A172 (cell line): Measurements from ENCODE around the gene SUPT7L. TPM values are rescaled to one million over a fixed set of nuclear protein-coding genes. Genes with fewer than 3 reads are reported as not detected.
"Not testable (repeated sequence)": the region's sequence is repeated elsewhere in the genome, so short reads cannot be mapped to it uniquely, and the experiment has no call there.

Experiments
- DNase-seq: peaks from one replicate; pipeline ENCODE4 v3.0.0-alpha.2; 2015; ENCODE audit warnings: low spot score
- total RNA-seq: library from RNA; depleted of rRNA; stranded (reverse); fragments of >200 nt; shearing (Covaris generic); gene quantifications from 2 replicates; pipeline ENCODE4 v1.2.3, GENCODE V29; 2014

Gene SUPT7L
- total RNA-seq, 1 experiment from 2014 or later: 29.4 TPM

- no peak for DNase-seq
These were observed 22.2 kb upstream of the SUPT7L start for GRCh38 chr2:27685577-27685976.

- DNase-seq: not testable (repeated sequence)
These were observed 21.6 kb upstream of the SUPT7L start for GRCh38 chr2:27685006-27685405.

DNA sequence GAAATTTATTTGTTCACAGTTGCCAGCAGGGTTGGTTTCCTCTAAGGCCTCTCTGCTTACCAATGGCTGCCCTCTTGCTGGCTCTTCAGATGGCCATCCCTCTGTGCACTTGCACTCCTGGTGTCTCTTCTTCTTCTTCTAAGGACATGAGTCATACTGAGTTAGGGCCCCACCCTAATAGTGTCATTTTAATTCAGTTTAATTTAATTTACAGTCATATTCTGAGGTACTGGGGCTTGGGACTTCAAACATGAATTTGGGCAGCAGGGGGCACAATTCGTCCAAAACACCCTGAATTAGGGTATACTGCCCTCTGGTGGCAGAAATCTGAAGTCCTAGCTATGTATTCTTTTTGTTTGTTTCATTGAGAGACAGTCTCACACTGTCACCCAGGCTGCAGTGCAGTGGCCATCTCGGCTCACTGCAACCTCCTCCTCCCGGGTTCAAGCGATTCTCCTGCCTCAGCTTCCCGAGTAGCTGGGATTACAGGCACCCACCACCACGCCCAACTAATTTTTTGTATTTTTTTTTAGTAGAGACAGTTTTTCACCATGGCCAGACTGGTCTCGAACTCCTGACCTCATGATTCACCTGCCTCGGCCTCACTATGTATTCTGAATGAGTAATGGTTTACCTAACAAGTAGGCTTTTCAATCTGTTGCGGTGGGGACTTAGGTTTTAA, 20.1 kb upstream of the SUPT7L start:
- peak; percentile 95 for DNase-seq

GRCh38 chr2:27682334-27682771, 18.9 kb upstream of the SUPT7L start:
- peak; percentile 93 for DNase-seq

GRCh38 chr2:27681841-27682240, 18.4 kb upstream of the SUPT7L start:
- DNase-seq: peak; percentile 48

- DNase-seq: no peak
These were observed 17.2 kb upstream of the SUPT7L start for GRCh38 chr2:27680571-27680970.

- DNase-seq: no peak
These were observed 9.5 kb upstream of the SUPT7L start for GRCh38 chr2:27672723-27673486.

DNA sequence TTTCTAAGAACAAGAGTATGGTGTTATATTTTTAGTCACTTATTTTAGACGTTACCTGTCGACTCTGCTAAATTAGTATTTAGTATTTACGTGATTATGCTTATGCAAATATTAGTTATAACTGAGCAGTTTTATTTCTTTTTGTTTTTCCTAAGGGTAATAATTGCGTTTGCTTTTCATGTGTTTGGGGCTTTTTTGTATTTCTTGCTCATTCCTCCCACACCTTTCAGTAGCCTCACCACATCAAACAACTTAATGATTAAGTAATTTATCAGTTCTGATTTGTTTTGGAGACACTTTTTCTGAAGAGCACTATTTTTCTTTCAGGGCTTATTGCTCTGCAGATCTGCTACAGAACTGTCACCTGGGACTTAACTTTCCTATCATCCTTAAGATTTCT, 7.8 kb upstream of the SUPT7L start:
- no peak for DNase-seq

DNA sequence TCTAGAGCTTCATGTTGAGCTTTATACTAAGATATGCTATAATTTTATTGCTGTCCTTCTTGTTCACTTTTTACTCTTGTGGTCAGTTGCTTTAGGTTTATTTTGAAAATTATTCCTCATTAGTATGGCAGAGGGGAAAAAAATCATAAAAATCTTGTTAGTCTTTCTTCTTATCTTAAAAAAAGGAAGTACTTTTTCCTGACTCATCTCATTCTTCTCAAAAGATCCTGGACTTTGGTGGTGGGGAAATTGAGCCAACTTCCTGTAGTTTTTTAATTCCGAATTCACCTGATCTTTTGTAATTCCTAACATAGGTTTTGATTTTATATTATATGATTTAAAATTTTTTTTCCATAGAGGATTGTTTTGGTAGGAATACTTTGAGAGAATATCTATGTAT, 4.0 kb upstream of the SUPT7L start:
- peak; percentile 21 for DNase-seq

DNA sequence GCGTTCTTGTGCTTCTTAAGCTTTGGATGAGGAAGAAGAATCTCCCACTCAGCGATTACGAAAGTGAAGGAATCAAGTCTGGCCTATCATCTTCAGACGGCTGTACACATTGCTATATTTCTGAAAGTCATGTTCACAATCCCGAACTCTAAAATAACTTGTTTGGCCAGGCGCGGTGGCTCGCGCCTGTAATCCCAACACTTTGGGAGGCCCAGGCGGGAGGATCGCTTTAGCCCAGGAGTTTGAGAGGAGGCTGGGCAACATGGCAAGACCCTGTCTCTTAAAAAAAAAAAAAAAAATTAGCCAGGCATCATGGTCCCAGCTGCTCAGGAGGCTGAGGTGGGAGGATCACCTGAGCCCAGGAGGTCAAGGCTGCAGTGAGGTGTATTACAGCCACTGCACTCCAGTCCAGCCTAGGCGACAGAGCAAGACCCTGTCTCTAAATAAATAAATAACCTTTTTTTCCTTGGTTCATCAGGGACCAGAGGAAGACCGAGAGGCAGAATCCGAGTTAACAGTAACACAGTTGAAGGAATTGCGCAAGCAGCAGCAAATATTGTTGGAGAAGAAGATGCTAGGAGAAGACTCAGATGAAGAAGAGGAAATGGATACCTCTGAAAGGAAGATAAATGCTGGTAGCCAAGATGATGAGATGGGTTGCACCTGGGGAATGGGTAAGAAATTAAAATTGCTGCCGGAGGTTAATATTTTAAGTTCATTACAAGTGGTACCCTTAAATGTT, 1.4 kb upstream of the SUPT7L start:
- no peak for DNase-seq

GRCh38 chr2:27664154-27664574, 750 bp upstream of the SUPT7L start:
- no peak for DNase-seq

- DNase-seq: no peak
These were observed 2.0 kb downstream of the SUPT7L start for GRCh38 chr2:27661371-27661770.

DNA sequence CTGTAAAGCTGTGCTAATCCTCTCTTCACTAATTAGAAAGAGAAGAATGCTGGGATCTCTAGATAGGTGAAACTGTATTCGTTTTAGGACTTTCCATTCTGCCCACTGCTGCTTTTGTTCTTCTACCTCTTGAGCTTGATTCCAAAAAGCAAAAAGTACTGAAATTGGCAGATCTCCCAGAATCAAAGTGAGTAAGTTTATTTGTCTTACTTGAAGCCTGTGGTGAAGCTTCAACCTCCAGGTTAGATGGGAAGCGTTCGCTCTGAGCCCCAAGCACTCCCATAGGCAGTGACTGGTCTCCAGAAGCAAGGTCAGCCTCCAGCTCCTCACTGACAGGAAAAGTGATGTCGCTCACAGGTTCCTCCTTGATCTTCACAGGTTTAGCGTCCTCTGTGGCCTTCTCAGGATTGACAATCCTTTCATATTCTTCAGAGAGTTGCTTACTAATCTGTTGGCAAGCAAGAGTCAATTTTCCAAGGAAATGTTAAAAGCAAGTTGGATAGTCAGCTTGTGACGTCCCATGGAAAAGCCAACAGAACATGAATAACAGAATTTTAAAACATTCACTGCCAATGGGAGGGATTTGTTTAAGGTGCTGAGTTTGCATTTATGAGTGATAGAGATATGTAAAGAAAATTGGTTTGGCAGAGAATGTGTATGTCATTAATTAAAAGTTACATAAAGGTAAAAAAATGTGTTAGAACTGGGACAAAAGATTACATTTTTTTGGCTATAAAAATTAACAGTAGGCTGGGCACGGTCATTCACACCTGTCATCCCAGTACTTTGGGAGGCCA, 8.1 kb downstream of the SUPT7L start:
- peak; percentile 87 for DNase-seq

GRCh38 chr2:27653397-27653796, 10.0 kb downstream of the SUPT7L start:
- peak; percentile 23 for DNase-seq

DNA sequence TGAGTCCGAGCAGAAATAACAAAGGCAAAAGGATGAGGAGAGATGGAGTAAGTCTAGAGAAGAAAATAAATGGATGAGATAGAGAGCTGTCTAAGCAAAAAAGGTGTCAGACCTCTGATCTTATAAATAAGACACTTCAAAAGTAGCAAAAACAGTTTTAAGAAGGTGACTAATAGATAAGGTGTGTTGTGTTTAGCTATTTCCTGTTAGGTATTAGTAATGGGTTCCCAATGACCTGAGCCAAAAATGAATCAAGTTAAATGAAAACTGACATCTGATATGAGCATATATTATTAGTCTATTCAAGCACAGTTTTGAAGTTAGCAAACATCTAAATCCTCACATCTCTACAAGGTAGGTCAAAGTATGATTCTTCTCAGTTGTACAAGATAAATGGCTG, 10.6 kb downstream of the SUPT7L start:
- DNase-seq: no peak

DNA sequence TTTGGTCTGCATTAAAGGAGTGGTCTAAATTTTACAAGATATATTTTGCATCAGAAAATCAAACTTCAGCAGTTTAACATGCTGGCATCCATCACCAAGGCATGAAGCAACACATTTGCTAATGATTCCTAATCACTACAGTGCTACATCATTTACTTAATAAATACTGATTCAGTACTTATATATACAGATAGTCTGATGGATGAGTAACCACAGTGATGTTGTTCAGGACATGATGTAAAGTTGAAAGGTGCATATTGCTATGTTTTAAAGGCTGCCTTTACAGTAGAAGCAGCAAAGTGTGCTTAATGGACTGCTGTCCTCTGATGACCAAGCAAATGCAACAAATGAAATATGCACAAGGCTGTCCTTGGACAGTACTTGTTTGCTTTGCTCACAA, 11.1 kb downstream of the SUPT7L start:
- DNase-seq: no peak

- DNase-seq: no peak
These were observed 12.4 kb downstream of the SUPT7L start for GRCh38 chr2:27651056-27651455.

DNA sequence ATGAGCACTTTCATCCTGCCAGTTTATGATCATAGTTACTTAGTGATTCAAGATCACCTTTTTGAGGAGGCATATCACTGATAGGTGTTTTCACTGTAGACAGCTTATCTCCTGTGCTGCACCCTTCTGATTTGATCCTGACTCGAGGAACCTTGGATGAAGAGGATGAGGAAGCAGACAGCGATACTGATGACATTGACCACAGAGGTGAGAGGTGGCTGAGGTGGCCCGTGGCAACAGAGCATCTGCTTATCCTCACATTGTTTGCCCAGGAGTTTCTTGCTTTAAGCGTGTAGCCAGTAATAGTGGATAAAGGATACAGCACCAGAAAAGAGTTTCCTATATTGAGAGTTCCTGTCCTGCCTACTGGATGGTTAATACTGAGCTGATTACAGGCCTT, 15.7 kb downstream of the SUPT7L start:
- no peak for DNase-seq

DNA sequence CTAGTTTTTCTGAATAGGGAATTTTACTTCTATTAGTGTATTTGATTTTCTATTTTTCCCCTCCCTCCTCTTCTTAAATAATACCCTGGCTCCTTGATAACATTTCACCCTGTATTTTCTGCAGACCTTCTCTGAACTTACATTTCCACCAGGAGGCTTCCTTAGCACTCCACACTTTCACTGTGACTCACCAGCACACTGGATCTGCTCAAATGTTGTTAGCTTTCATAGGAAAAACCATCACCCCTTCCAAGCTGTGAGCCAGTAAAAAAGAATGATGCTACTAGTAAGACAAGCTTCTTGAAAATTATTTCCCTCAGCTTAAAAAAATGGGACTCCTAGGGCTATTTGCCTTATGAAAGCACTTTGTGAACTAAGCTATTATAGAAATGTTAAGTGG, 16.1 kb downstream of the SUPT7L start:
- no peak for DNase-seq

DNA sequence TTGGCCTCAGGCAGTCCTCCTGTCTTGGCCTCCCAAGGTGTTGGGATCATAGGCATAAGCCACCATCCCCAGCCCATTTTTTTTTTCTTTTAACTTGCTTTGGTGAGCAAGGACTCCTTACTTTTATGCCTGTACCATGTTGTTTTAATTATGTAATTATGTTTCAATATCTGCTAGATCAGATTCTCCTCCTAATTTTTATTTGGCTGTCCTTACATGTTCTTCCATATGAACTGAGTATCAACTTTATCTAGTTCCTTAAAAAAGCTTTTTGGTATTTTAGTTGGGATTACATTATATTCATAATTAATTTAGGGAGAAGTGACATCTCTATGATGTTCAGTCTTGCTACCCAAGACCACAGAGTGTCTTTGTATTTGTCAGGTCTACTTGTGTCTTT, 18.2 kb downstream of the SUPT7L start:
- no peak for DNase-seq

- DNase-seq: peak; percentile 50
These were observed 22.6 kb downstream of the SUPT7L start for GRCh38 chr2:27640722-27641245.

GRCh38 chr2:27638709-27639108, 24.7 kb downstream of the SUPT7L start:
- DNase-seq: peak; percentile 72
